IMR-90 (cell line): ENCODE data around the gene PKN3. TPM values are rescaled to one million over a fixed set of nuclear protein-coding genes. Genes with fewer than 3 reads are reported as not detected.

Source experiments
- ATAC-seq: fragments of 200-7000 bp; cut with Tn5 transposase; 2 replicates; pipeline ENCODE4 v1.9.1; 2020; ENCODE audit warnings: low read depth, mild to moderate bottlenecking, moderate library complexity
- BruUV-seq: library from RNA; stranded (reverse); fragments of 400-500 nt; replicated peaks from 2 replicates; lab custom pipeline; 2021; lab: Mats Ljungman, UMichigan
- CTCF ChIA-PET: fragments of 300-600 bp; formaldehyde crosslinking; extraction: SDS; loops from one replicate; lab custom pipeline; 2021; ENCODE audit warnings: antibody characterized with exemption; lab: Yijun Ruan, JAX
- POLR2A ChIA-PET: fragments of 300-600 bp; sonication (Branson Sonifier 250); formaldehyde crosslinking; loops from one replicate; lab custom pipeline; 2022; ENCODE audit warnings: antibody characterized with exemption; ENCODE audit not compliant: unreplicated experiment; lab: Charles Lee
- DNase-seq: peaks from one replicate; pipeline ENCODE4 v3.0.0; 2013
- H2AFZ ChIP-seq: replicated peaks from 2 replicates; pipeline ENCODE3; 2013; ENCODE audit warnings: low read length, mild to moderate bottlenecking; ENCODE audit not compliant: poor library complexity
- H2AK5ac ChIP-seq: 2 replicates; pipeline ENCODE4 v1.6.1; 2013; ENCODE audit warnings: low read depth, low read length, inconsistent platforms
- H2AK9ac ChIP-seq: replicated peaks from 2 replicates; pipeline ENCODE3; 2013; ENCODE audit warnings: mild to moderate bottlenecking, low read depth, low read length, moderate library complexity; ENCODE audit not compliant: poor library complexity
- H2BK120ac ChIP-seq: 2 replicates; pipeline ENCODE4 v1.6.1; 2013; ENCODE audit warnings: low read depth, low read length, inconsistent platforms
- H2BK15ac ChIP-seq: 3 replicates; pipeline ENCODE4 v1.6.1; 2013; ENCODE audit warnings: low read depth, low read length, inconsistent platforms
- H2BK20ac ChIP-seq: 2 replicates; pipeline ENCODE4 v1.6.1; 2013; ENCODE audit warnings: low read depth, mild to moderate bottlenecking, inconsistent platforms, low read length, moderate library complexity
- H2BK5ac ChIP-seq: 2 replicates; pipeline ENCODE4 v1.6.1; 2013; ENCODE audit warnings: mild to moderate bottlenecking, low read depth, low read length, inconsistent platforms; ENCODE audit not compliant: poor library complexity, severe bottlenecking
- H3K14ac ChIP-seq: replicated peaks from 2 replicates; pipeline ENCODE4 v1.6.1; 2013; ENCODE audit warnings: low read depth, low read length, inconsistent platforms
- H3K18ac ChIP-seq: 2 replicates; pipeline ENCODE4 v1.6.1; 2013; ENCODE audit warnings: low read depth, low read length, control low read depth
- H3K23ac ChIP-seq: 2 replicates; pipeline ENCODE4 v1.6.1; 2013; ENCODE audit warnings: low read depth, low read length, inconsistent platforms
- H3K27ac ChIP-seq: 2 replicates; pipeline ENCODE4 v1.5.1; 2013; ENCODE audit warnings: mild to moderate bottlenecking, control low read depth, low read length; ENCODE audit not compliant: insufficient read depth
- H3K27me3 ChIP-seq: 2 replicates; pipeline ENCODE4 v1.6.1; 2013; ENCODE audit warnings: low read length; ENCODE audit not compliant: control insufficient read depth, insufficient read depth
- H3K36me3 ChIP-seq: 2 replicates; pipeline ENCODE4 v1.6.1; 2013; ENCODE audit warnings: low read length, mixed read lengths; ENCODE audit not compliant: control insufficient read depth, insufficient read depth
- H3K4ac ChIP-seq: 2 replicates; pipeline ENCODE4 v1.6.1; 2013; ENCODE audit warnings: low read depth, low read length, inconsistent platforms
- H3K4me1 ChIP-seq: 2 replicates; pipeline ENCODE4 v1.6.1; 2013; ENCODE audit warnings: low read length, mixed read lengths; ENCODE audit not compliant: control insufficient read depth, insufficient read depth
- H3K4me2 ChIP-seq: 2 replicates; pipeline ENCODE4 v1.6.1; 2013; ENCODE audit warnings: low read depth, mild to moderate bottlenecking, control low read depth, low read length, moderate library complexity
- H3K4me3 ChIP-seq: 2 replicates; pipeline ENCODE4 v1.5.1; 2013; ENCODE audit warnings: low read depth, mild to moderate bottlenecking, control low read depth, low read length, moderate library complexity; ENCODE audit not compliant: insufficient read depth
- H3K56ac ChIP-seq: 2 replicates; pipeline ENCODE4 v1.6.1; 2013; ENCODE audit warnings: low read length, inconsistent platforms; ENCODE audit not compliant: insufficient read depth; ENCODE audit errors: extremely low read depth
- H3K79me1 ChIP-seq, 2 experiments: 2 replicates each; pipeline ENCODE4 v1.6.1; 2013; ENCODE audit warnings: low read length in 2 of 2, inconsistent platforms in 1 of 2, low read depth in 1 of 2
- H3K9ac ChIP-seq: 2 replicates; pipeline ENCODE4 v1.6.1; 2013; ENCODE audit warnings: low read depth, low read length, control low read depth
- H3K9me1 ChIP-seq: 2 replicates; pipeline ENCODE4 v1.6.1; 2013; ENCODE audit warnings: low read length, inconsistent platforms; ENCODE audit not compliant: insufficient read depth
- H3K9me3 ChIP-seq: 2 replicates; pipeline ENCODE4 v1.6.1; 2013; ENCODE audit warnings: low read length; ENCODE audit not compliant: control insufficient read depth, insufficient read depth
- H4K20me1 ChIP-seq: 2 replicates; pipeline ENCODE4 v1.6.1; 2013; ENCODE audit warnings: low read length, inconsistent platforms; ENCODE audit not compliant: insufficient read depth
- H4K5ac ChIP-seq: 2 replicates; pipeline ENCODE4 v1.6.1; 2013; ENCODE audit warnings: mild to moderate bottlenecking, low read depth, low read length, control low read depth
- H4K8ac ChIP-seq, 2 experiments: 2 replicates each; pipeline ENCODE4 v1.6.1; 2013; ENCODE audit warnings: low read depth in 2 of 2, low read length in 2 of 2, control low read depth in 1 of 2, inconsistent platforms in 1 of 2
- H4K91ac ChIP-seq: 2 replicates; pipeline ENCODE4 v1.6.1; 2013; ENCODE audit warnings: low read depth, low read length, inconsistent platforms; ENCODE audit not compliant: insufficient read depth
- BHLHE40 ChIP-seq: fragments of 150-350 bp; IDR thresholded peaks from 2 replicates; pipeline ENCODE4 v1.6.1; 2016; ENCODE audit warnings: mild to moderate bottlenecking, low read depth, low read length
- CEBPB ChIP-seq: IDR thresholded peaks from 2 replicates; pipeline ENCODE4 v1.6.1; 2012; ENCODE audit warnings: low read depth, low read length, improper control_type of control experiment
- CHD1 ChIP-seq: IDR thresholded peaks from 2 replicates; pipeline ENCODE4 v1.6.1; 2012; ENCODE audit warnings: low read depth, low read length, improper control_type of control experiment
- CTCF ChIP-seq: conservative IDR thresholded peaks from 2 replicates; pipeline ENCODE4 v1.5.1; 2012; ENCODE audit warnings: mild to moderate bottlenecking, low read depth, low read length, improper control_type of control experiment
- ELK1 ChIP-seq: fragments of 150-350 bp; IDR thresholded peaks from 2 replicates; pipeline ENCODE4 v1.6.1; 2016; ENCODE audit warnings: low read depth, mild to moderate bottlenecking, low read length, moderate library complexity, borderline replicate concordance
- FOS ChIP-seq: fragments of 150-350 bp; IDR thresholded peaks from 2 replicates; pipeline ENCODE4 v1.6.1; 2016; ENCODE audit warnings: low read depth, low read length
- MAFK ChIP-seq: IDR thresholded peaks from 2 replicates; pipeline ENCODE4 v1.6.1; 2012; ENCODE audit warnings: low read depth, low read length, improper control_type of control experiment
- MAZ ChIP-seq: IDR thresholded peaks from 2 replicates; pipeline ENCODE4 v1.6.1; 2012; ENCODE audit warnings: low read depth, mild to moderate bottlenecking, low read length, improper control_type of control experiment, moderate library complexity, borderline replicate concordance
- MXI1 ChIP-seq: IDR thresholded peaks from 2 replicates; pipeline ENCODE4 v1.6.1; 2012; ENCODE audit warnings: low read depth, mild to moderate bottlenecking, low read length, moderate library complexity, borderline replicate concordance
- NFE2L2 ChIP-seq: fragments of 150-350 bp; IDR thresholded peaks from 2 replicates; pipeline ENCODE4 v1.6.1; 2016; ENCODE audit warnings: low read depth, mild to moderate bottlenecking, low read length
- POLR2A ChIP-seq: IDR thresholded peaks from 2 replicates; pipeline ENCODE4 v1.6.1; 2012; ENCODE audit warnings: mild to moderate bottlenecking, low read depth, low read length
- RCOR1 ChIP-seq: IDR thresholded peaks from 2 replicates; pipeline ENCODE4 v1.6.1; 2012; ENCODE audit warnings: mild to moderate bottlenecking, low read length, improper control_type of control experiment; ENCODE audit not compliant: insufficient replicate concordance
- RFX5 ChIP-seq: IDR thresholded peaks from 2 replicates; pipeline ENCODE4 v1.8.0; 2012; ENCODE audit warnings: low read depth, mild to moderate bottlenecking, low read length, moderate library complexity
- SMC3 ChIP-seq: fragments of 150-350 bp; IDR thresholded peaks from 2 replicates; pipeline ENCODE4 v1.6.1; 2016; ENCODE audit warnings: low read depth, mild to moderate bottlenecking, antibody characterized with exemption, low read length, moderate library complexity
- USF2 ChIP-seq: fragments of 150-350 bp; IDR thresholded peaks from 2 replicates; pipeline ENCODE4 v1.6.1; 2017; ENCODE audit warnings: mild to moderate bottlenecking, antibody characterized with exemption, low read length, low read depth
- WGBS, 2 experiments: methylation state at CpG; one replicate each; pipeline versions ENCODE4 v1.1.5 to v1.1.7; 2013; ENCODE audit warnings: missing lambda C conversion rate in 2 of 2; ENCODE audit not compliant: insufficient read length in 1 of 2; ENCODE audit errors: extremely low coverage in 2 of 2; 5-methylcytosine and 5-hydroxymethylcytosine counted together
- dilution Hi-C: fragments of 300-500 bp; cut with HindIII; formaldehyde crosslinking; loops from one replicate; pipeline ENCODE4 v1.14.3; 2018; ENCODE audit warnings: low sequenced_read_pairs; ENCODE audit not compliant: unreplicated experiment
- in situ Hi-C: fragments of 300-500 bp; cut with MboI; formaldehyde crosslinking; loops from 3 replicates; pipeline ENCODE4 v1.14.3; 2019; ENCODE audit warnings: low sequenced_read_pairs, inconsistent platforms, mixed read lengths
- intact Hi-C: fragments of 100-400 bp; cut with micrococcal nuclease; formaldehyde crosslinking; loops from 2 replicates; pipeline ENCODE4 v1.10.0; 2022
- polyA plus RNA-seq, 3 experiments: library from polyadenylated mRNA; depleted of rRNA; stranded (reverse); fragments of >200 nt; gene quantifications; 2 replicates each; pipeline ENCODE4 v1.2.3, GENCODE V29; 2012; ENCODE audit warnings: low replicate concordance in 1 of 3
- total RNA-seq: library from RNA; depleted of rRNA; stranded (reverse); fragments of >200 nt; gene quantifications from 2 replicates; pipeline ENCODE4 v1.2.3, GENCODE V29; 2012

The PKN3 gene
- total and polyA plus RNA-seq, 2 of the 4 experiments (the other 2 are of a cell fraction): 1.6 to 3.8 TPM

GRCh38 chr9:128703616-128704355, 1.5 kb downstream of the PKN3 start:
- no peak overlapping the region for H3K56ac ChIP-seq
- POLR2A ChIA-PET: no interaction called here
- no TSS peak for BruUV-seq
- H3K23ac ChIP-seq: no peak overlapping the region
- H3K79me1 ChIP-seq: peaks cover 0 to 17% of the 10 kb centered on the region in 2 experiments; a peak in 3 of 4 replicates
- peak overlapping the region; percentile 87 for H3K4me2 ChIP-seq
- no peaks in the 10 kb centered on the region for H4K20me1 ChIP-seq
- ATAC-seq (no peak), DNase-seq (no peak)
- H4K91ac ChIP-seq: no peak overlapping the region
- WGBS, 2 experiments: 86% methylated on average over 10 of the region's 31 CpGs; no CpG with 5 or more reads in 1 of the 2 experiments
- dilution Hi-C loops: no loop called here
- H3K4me3 ChIP-seq: no peak overlapping the region
- H3K36me3 ChIP-seq: no peaks in the 10 kb centered on the region
- H2AFZ ChIP-seq: peak overlapping the region; percentile 98
- peak overlapping the region; percentile 31 for H2AK9ac ChIP-seq
- intact Hi-C loops: no loop called here
- peak overlapping the region; percentile 35; the same call in 1 of the 2 replicates for H3K4ac ChIP-seq
- no peak overlapping the region for H2BK15ac ChIP-seq
- no peaks in the 10 kb centered on the region for H3K9me3 ChIP-seq
- no peak overlapping the region; the same call in 1 of the 2 replicates for H3K14ac ChIP-seq
- no peaks in the 10 kb centered on the region for H3K4me1 ChIP-seq
- CTCF ChIA-PET: no interaction called here
- no peak overlapping the region for H4K5ac ChIP-seq
- no peak overlapping the region for H3K18ac ChIP-seq
- no peak overlapping the region for H3K9ac ChIP-seq
- no peak overlapping the region for H2BK120ac ChIP-seq
- H2BK5ac ChIP-seq: no peak overlapping the region
- peaks cover 9% of the 10 kb centered on the region for H3K9me1 ChIP-seq
- in situ Hi-C loops: no loop called here
- H2BK20ac ChIP-seq: no peak overlapping the region
- peak overlapping the region; percentile 75 to 89; a peak in 2 of 4 replicates for H4K8ac ChIP-seq
- no peak overlapping the region for H3K27ac ChIP-seq
- H2AK5ac ChIP-seq: no peak overlapping the region; the same call in 1 of the 2 replicates
- no peaks in the 10 kb centered on the region for H3K27me3 ChIP-seq
- TF ChIP-seq RFX5: no peak
- no peak for TF ChIP-seq CHD1
- TF ChIP-seq FOS: no peak
- no peak for TF ChIP-seq USF2
- TF ChIP-seq MAFK: no peak
- no peak for TF ChIP-seq CTCF
- no peak for TF ChIP-seq CEBPB
- no peak for TF ChIP-seq ELK1
- TF ChIP-seq MAZ: no peak
- TF ChIP-seq BHLHE40: no peak
- TF ChIP-seq MXI1: no peak
- no peak for TF ChIP-seq POLR2A
- TF ChIP-seq SMC3: no peak
- TF ChIP-seq RCOR1: no peak
- TF ChIP-seq NFE2L2: no peak
